Vagina (tissue), 2 donors: ENCODE data around the gene FOXD1.
A peak's percentile ranks its signal among the peaks of the same experiment; 100 is the strongest.

Source experiments
- CTCF ChIP-seq, 3 experiments: fragments of 450-650 bp in 2 of 3; fragments of 200-600 bp in 1 of 3; sonication (generic) in 1 of 3; IDR thresholded peaks; one replicate each; pipeline ENCODE4 v1.5.1; 2017 to 2019; ENCODE audit warnings: antibody characterized with exemption in 3 of 3, mild to moderate bottlenecking in 2 of 3, moderate library complexity in 2 of 3
- POLR2AphosphoS5 ChIP-seq, 2 donors: sonication (generic); formaldehyde crosslinking; IDR thresholded peaks; one replicate each; pipeline ENCODE4 v1.9.0; 2017; ENCODE audit warnings: antibody characterized with exemption in 2 of 2, mild to moderate bottlenecking in 2 of 2, low read depth in 1 of 2; ENCODE audit not compliant: insufficient read depth in 1 of 2

- TF ChIP-seq POLR2AphosphoS5 (IDR thresholded peaks at IDR 0.05; ENCODE audit: insufficient read depth in 1 of 2, low read depth in 1 of 2), result peak in 1 of 2 donors; percentile 72
- no peak for TF ChIP-seq CTCF (IDR thresholded peaks at IDR 0.05)
These were observed at the start of gene FOXD1 for GRCh38 chr5:73448463-73449136.
